Liver (tissue), 9 donors: ENCODE measurements around the gene PCNP. TPM values are rescaled to one million over a fixed set of nuclear protein-coding genes. Genes with fewer than 3 reads are reported as not detected.

Experiments used
- DNase-seq: peaks from one replicate; pipeline ENCODE4 v3.0.0-alpha.2; 2017; ENCODE audit warnings: low spot score
- H3K27ac ChIP-seq, 2 donors: one replicate each; pipeline ENCODE4 v1.7.0; 2013; ENCODE audit warnings: inconsistent platforms in 2 of 2, low read length in 2 of 2, control low read depth in 1 of 2, low read depth in 1 of 2, mild to moderate bottlenecking in 1 of 2
- H3K27me3 ChIP-seq, 4 donors: one replicate each; pipeline versions ENCODE4 v1.6.1 to v1.7.0; 2013; ENCODE audit warnings: low read length in 3 of 4, inconsistent platforms in 1 of 4, mild to moderate bottlenecking in 1 of 4, moderate library complexity in 1 of 4; ENCODE audit not compliant: control insufficient read depth in 4 of 4, insufficient read depth in 4 of 4
- H3K36me3 ChIP-seq, 4 donors: one replicate each; pipeline versions ENCODE4 v1.6.1 to v1.7.0; 2013; ENCODE audit warnings: low read length in 3 of 4, mild to moderate bottlenecking in 3 of 4, low read depth in 1 of 4, moderate library complexity in 1 of 4; ENCODE audit not compliant: control insufficient read depth in 4 of 4, insufficient read depth in 3 of 4
- H3K4me1 ChIP-seq, 4 donors: one replicate each; pipeline versions ENCODE4 v1.6.1 to v1.7.0; 2013; ENCODE audit warnings: low read length in 3 of 4, mild to moderate bottlenecking in 3 of 4, moderate library complexity in 1 of 4; ENCODE audit not compliant: control insufficient read depth in 4 of 4, insufficient read depth in 4 of 4
- H3K4me3 ChIP-seq, 3 donors: one replicate each; pipeline versions ENCODE4 v1.6.1 to v1.7.0; 2013; ENCODE audit warnings: low read length in 3 of 3, control low read depth in 1 of 3, low read depth in 1 of 3, mild to moderate bottlenecking in 1 of 3
- H3K9ac ChIP-seq, 2 donors: one replicate each; pipeline ENCODE4 v1.7.0; 2013; ENCODE audit warnings: low read length in 2 of 2, mild to moderate bottlenecking in 2 of 2, moderate library complexity in 2 of 2, control low read depth in 1 of 2, low read depth in 1 of 2
- H3K9me3 ChIP-seq, 4 donors: one replicate each; pipeline versions ENCODE4 v1.6.1 to v1.7.0; 2013; ENCODE audit warnings: low read length in 3 of 4; ENCODE audit not compliant: control insufficient read depth in 4 of 4
- ATF3 ChIP-seq: IDR thresholded peaks from 2 replicates; pipeline ENCODE4 v1.6.1; 2016; ENCODE audit warnings: antibody characterized with exemption
- CTCF ChIP-seq: fragments of 150-350 bp; IDR thresholded peaks from 2 replicates; pipeline ENCODE4 v1.5.1; 2017; ENCODE audit warnings: improper control_type of control experiment, low read depth, low read length; ENCODE audit not compliant: missing input control
- EGR1 ChIP-seq, 2 donors: IDR thresholded peaks; 2 replicates each; pipeline ENCODE4 v1.6.1; 2016 to 2018; ENCODE audit warnings: antibody characterized with exemption in 2 of 2, low read depth in 2 of 2
- FOXA1 ChIP-seq: IDR thresholded peaks from 2 replicates; pipeline ENCODE4 v1.6.1; 2016; ENCODE audit warnings: antibody characterized with exemption
- FOXA2 ChIP-seq: IDR thresholded peaks from 2 replicates; pipeline ENCODE4 v1.6.1; 2016; ENCODE audit warnings: antibody characterized with exemption
- GABPA ChIP-seq, 2 donors: IDR thresholded peaks in 1 of 2; conservative IDR thresholded peaks in 1 of 2; 2 replicates each; pipeline ENCODE4 v1.6.1; 2016; ENCODE audit warnings: antibody characterized with exemption in 2 of 2, mild to moderate bottlenecking in 1 of 2, moderate library complexity in 1 of 2
- HNF4A ChIP-seq, 2 donors: conservative IDR thresholded peaks; 2 replicates each; pipeline ENCODE4 v1.6.1; 2016; ENCODE audit warnings: antibody characterized with exemption in 2 of 2, mild to moderate bottlenecking in 2 of 2
- HNF4G ChIP-seq: IDR thresholded peaks from 2 replicates; pipeline ENCODE4 v1.6.1; 2016; ENCODE audit warnings: antibody characterized with exemption
- JUND ChIP-seq, 2 donors: IDR thresholded peaks; 2 replicates each; pipeline ENCODE4 v1.6.1; 2016; ENCODE audit warnings: antibody characterized with exemption in 2 of 2
- MAX ChIP-seq: IDR thresholded peaks from 2 replicates; pipeline ENCODE4 v1.6.1; 2016; ENCODE audit warnings: antibody characterized with exemption
- NR2F2 ChIP-seq: IDR thresholded peaks from 2 replicates; pipeline ENCODE4 v1.6.1; 2016; ENCODE audit warnings: antibody characterized with exemption
- RAD21 ChIP-seq, 2 donors: IDR thresholded peaks; 2 replicates each; pipeline ENCODE4 v1.6.1; 2016; ENCODE audit warnings: antibody characterized with exemption in 2 of 2, mild to moderate bottlenecking in 2 of 2
- REST ChIP-seq: IDR thresholded peaks from 2 replicates; pipeline ENCODE4 v1.6.1; 2016; ENCODE audit warnings: antibody characterized with exemption, mild to moderate bottlenecking
- RXRA ChIP-seq, 2 donors: IDR thresholded peaks; 2 replicates each; pipeline ENCODE4 v1.6.1; 2017 to 2018; ENCODE audit warnings: antibody characterized with exemption in 2 of 2, mild to moderate bottlenecking in 1 of 2
- SP1 ChIP-seq: IDR thresholded peaks from 2 replicates; pipeline ENCODE4 v1.6.1; 2018; ENCODE audit warnings: antibody characterized with exemption, mild to moderate bottlenecking
- TAF1 ChIP-seq: conservative IDR thresholded peaks from 2 replicates; pipeline ENCODE4 v1.6.1; 2016; ENCODE audit warnings: antibody characterized with exemption, mild to moderate bottlenecking
- YY1 ChIP-seq: IDR thresholded peaks from 2 replicates; pipeline ENCODE4 v1.6.1; 2016; ENCODE audit warnings: antibody characterized with exemption, mild to moderate bottlenecking
- ZBTB33 ChIP-seq: IDR thresholded peaks from 2 replicates; pipeline ENCODE4 v1.6.1; 2016; ENCODE audit warnings: antibody characterized with exemption
- WGBS: extraction: QIAGEN DNeasy Blood & Tissue Kit; methylation state at CpG from one replicate; pipeline ENCODE4 v1.1.7; 2013; 5-methylcytosine and 5-hydroxymethylcytosine counted together
- polyA plus RNA-seq, 2 donors: library from polyadenylated mRNA; stranded (reverse) in 1 of 2; unstranded in 1 of 2; fragments of 200-250 nt in 1 of 2; fragments of >200 nt in 1 of 2; fragmentation: Nextera tagmentation in 1 of 2; extraction: Ambion mirVana in 1 of 2; gene quantifications; one replicate each; pipeline versions ENCODE4 v1.2.1 to v1.2.3, GENCODE V29; 2013 to 2015
- total RNA-seq, 2 donors: library from RNA; depleted of rRNA; stranded (reverse); fragments of >200 nt; gene quantifications; one replicate each; pipeline ENCODE4 v1.2.3, GENCODE V29; 2014
- donor health status: healthy.
- donor health status: healthy.
- donor health status: healthy.
- donor health status: healthy.
- donor health status: healthy.

PCNP gene
- total RNA-seq (10 to 100 TPM; 34.2 to 59.3 TPM), polyA plus RNA-seq (10 to 100 TPM; 28.2 to 34.7 TPM)

- H3K4me1 ChIP-seq = peaks cover 0 to 20% (median 14%) of the 10 kb centered on the region in 4 donors
Measured at GRCh38 chr3:101573449-101574387, at the start of gene PCNP. Gene PCNP (plus strand): TSS chr3:101574180. CDS start chr3:101574216, 36 bp downstream.

More at GRCh38 chr3:101573449-101574387, at the start of gene PCNP:
- Histone ChIP-seq H3K27me3 (no peaks in the 10 kb centered on the region), H3K9me3 (no peaks in the 10 kb centered on the region), H3K36me3 (no peaks in the 10 kb centered on the region), H3K9ac (peak within 1 kb of the TSS; percentile 75 to 77), H3K4me3 (peak within 1 kb of the TSS; percentile 86 to 88 (median 86)), H3K27ac (peak within 1 kb of the TSS; percentile 82 to 84)
- WGBS = 2% methylated on average over 47 of the region's 47 CpGs
- TF ChIP-seq RAD21 (IDR thresholded peaks at IDR 0.05) = peak; percentile 79 to 81
- TF ChIP-seq REST = peak; percentile 75
- TF ChIP-seq NR2F2 = peak; percentile 70
- TF ChIP-seq EGR1 (IDR thresholded peaks at IDR 0.05; ENCODE audit: low read depth in 2 of 2) = peak; percentile 55 to 91
- TF ChIP-seq JUND (IDR thresholded peaks at IDR 0.05) = peak; percentile 91 to 98
- peak; percentile 94 for TF ChIP-seq MAX
- peak; percentile 88 for TF ChIP-seq ATF3
- TF ChIP-seq SP1 = peak; percentile 74
- TF ChIP-seq CTCF = peak; percentile 93
- TF ChIP-seq ZBTB33 = peak; percentile 87
- TF ChIP-seq GABPA (IDR thresholded peaks at IDR 0.05 in 1 of 2, conservative IDR thresholded peaks at IDR 0.05 in 1 of 2) = peak; percentile 89 to 98
- TF ChIP-seq HNF4A (conservative IDR thresholded peaks at IDR 0.05) = no peak
- TF ChIP-seq FOXA1 = peak; percentile 36
- peak; percentile 82 for TF ChIP-seq TAF1
- TF ChIP-seq RXRA (IDR thresholded peaks at IDR 0.05) = peak in 1 of 2 donors; percentile 15
- TF ChIP-seq HNF4G = peak; percentile 19
- TF ChIP-seq FOXA2 = peak; percentile 57
- peak; percentile 99 for TF ChIP-seq YY1
- peak; percentile 99 for DNase-seq
